ENCODE measurements around the gene KATNIP. TPM values are rescaled to one million over a fixed set of nuclear protein-coding genes. Genes with fewer than 3 reads are reported as not detected.

The KATNIP gene
- 10 to 100 TPM; 16.0 to 23.7 TPM for total RNA-seq

DNA sequence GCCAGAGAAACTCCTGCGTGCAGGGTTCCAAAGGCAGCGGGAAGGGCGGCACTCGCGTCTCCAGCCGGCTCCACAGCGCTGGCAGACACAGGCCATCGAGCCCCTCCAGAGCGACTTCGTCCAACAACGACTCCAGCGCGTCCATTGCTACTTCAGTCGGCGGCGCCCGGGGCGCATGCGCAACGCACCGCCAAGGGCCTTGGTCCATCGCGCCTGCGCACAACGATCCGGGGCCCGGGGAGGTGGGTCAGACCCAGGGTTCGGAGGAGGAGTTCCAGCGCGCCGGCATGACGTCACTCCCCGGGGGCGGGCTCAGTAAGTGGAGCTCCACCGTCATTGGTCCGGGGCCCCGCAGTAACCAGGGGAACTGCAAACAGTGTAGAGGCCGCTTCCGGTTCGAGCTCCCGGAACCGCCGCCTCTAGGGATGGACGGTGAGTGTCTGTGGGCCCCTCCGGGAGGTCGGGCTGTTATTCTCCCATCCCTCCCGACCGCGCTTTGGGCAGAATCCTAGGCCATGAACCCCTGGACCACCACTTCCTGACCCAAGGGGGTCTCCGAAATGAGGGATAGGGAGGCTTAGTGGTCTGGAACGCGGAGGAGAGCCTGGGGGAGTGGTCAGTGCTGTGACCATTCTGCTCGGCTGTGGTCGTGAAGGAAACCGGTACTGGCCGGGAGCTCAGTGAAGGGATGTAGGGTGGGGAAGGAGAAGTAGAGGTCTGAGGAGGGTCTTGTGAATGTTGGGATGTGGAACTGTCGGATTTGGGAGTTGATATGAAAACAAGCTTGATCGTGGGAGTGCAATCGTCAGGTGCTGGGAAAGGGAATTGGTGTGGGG is at the start of gene KATNIP, which contains the start of gene GTF3C1:
Gene KATNIP, plus strand, starts transcription at position 399 of the 836 bp plus-strand sequence. Its CDS starts 27 bp downstream, at position 426.
Gene GTF3C1, minus strand, starts transcription at position 168 of the 836 bp plus-strand sequence. Its CDS starts 23 bp downstream, at position 145.
- TF ChIP-seq, protein P1, sequence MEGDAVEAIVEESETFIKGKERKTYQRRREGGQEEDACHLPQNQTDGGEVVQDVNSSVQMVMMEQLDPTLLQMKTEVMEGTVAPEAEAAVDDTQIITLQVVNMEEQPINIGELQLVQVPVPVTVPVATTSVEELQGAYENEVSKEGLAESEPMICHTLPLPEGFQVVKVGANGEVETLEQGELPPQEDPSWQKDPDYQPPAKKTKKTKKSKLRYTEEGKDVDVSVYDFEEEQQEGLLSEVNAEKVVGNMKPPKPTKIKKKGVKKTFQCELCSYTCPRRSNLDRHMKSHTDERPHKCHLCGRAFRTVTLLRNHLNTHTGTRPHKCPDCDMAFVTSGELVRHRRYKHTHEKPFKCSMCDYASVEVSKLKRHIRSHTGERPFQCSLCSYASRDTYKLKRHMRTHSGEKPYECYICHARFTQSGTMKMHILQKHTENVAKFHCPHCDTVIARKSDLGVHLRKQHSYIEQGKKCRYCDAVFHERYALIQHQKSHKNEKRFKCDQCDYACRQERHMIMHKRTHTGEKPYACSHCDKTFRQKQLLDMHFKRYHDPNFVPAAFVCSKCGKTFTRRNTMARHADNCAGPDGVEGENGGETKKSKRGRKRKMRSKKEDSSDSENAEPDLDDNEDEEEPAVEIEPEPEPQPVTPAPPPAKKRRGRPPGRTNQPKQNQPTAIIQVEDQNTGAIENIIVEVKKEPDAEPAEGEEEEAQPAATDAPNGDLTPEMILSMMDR (IDR thresholded peaks at IDR 0.05) = no peak
- Histone ChIP-seq H3K4me3 (peak within 1 kb of the TSS; percentile 84), H3K27ac (peak within 1 kb of the TSS; percentile 66 to 83), H3K9me3 (no peaks in the 10 kb centered on the region), H3K27me3 (replicated peaks; ENCODE audit: insufficient read depth) (no peaks in the 10 kb centered on the region), H3K4me1 (ENCODE audit: control insufficient read depth in 1 of 2, low read depth in 2 of 2) (peaks cover 21 to 27% of the 10 kb centered on the region in 2 donors), H3K36me3 (peaks cover 3% of the 10 kb centered on the region)
- ATAC-seq (ENCODE audit: insufficient number of reproducible peaks, low FRiP score, low read depth) (peak; percentile 100), DNase-seq (ENCODE audit: low spot score) (peak; percentile 99)

DNA sequence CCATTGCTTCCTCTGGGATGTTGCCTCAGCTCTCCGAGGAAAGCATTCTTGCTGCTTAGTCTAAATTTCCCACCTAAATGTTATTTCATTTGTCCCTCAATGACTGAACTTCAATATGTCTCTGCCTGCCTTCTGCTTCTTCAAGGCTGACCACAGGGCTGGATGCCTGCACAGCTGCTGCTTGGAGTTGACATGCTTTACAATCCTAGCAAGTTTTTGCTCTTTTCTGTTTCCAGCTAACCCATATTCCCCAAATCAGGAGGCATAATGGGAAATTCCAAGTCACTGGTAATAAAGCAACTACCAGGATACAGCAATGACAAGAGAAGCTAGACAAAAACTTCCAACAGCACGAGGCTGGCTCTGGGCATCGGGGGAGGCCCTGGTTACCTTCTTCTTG is 49.1 kb upstream of the KATNIP start:
- TF ChIP-seq, protein P1 (IDR thresholded peaks at IDR 0.05) = no peak
- no peak for ATAC-seq (ENCODE audit: insufficient number of reproducible peaks, low FRiP score, low read depth)
- Histone ChIP-seq H3K4me1 (ENCODE audit: control insufficient read depth in 1 of 2, low read depth in 2 of 2) (no peaks in the 10 kb centered on the region), H3K36me3 (peaks cover 76% of the 10 kb centered on the region), H3K27ac (no peak overlapping the region), H3K27me3 (replicated peaks; ENCODE audit: insufficient read depth) (no peaks in the 10 kb centered on the region), H3K9me3 (no peaks in the 10 kb centered on the region), H3K4me3 (no peak overlapping the region)
- DNase-seq (ENCODE audit: low spot score) = no peak

DNA sequence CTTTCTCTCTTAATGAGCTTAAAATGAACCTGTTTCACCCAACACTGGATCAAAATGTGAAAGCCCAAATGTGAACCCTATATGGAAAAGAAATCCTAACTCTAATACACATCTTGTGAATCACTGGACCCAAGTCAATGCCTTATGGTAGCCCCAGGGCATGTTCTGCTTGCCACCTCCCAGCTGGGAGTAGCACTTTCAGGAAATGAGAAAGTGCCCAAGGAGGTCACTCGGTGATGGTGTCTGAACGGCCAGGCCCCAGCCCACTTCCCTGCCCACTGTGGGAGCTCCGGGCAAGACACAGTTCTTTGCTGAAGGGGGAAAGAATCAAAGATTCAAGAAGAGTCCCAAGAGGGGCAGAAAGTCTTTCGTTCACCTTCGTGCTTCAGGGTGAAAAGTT is 46.3 kb upstream of the KATNIP start:
- Histone ChIP-seq H3K27ac (no peak overlapping the region), H3K27me3 (replicated peaks; ENCODE audit: insufficient read depth) (no peaks in the 10 kb centered on the region), H3K9me3 (no peaks in the 10 kb centered on the region), H3K4me3 (no peak overlapping the region), H3K4me1 (ENCODE audit: control insufficient read depth in 1 of 2, low read depth in 2 of 2) (no peaks in the 10 kb centered on the region), H3K36me3 (peaks cover 86% of the 10 kb centered on the region)
- DNase-seq (ENCODE audit: low spot score) = no peak
- TF ChIP-seq, protein P1 (IDR thresholded peaks at IDR 0.05) = no peak
- no peak for ATAC-seq (ENCODE audit: insufficient number of reproducible peaks, low FRiP score, low read depth)

DNA sequence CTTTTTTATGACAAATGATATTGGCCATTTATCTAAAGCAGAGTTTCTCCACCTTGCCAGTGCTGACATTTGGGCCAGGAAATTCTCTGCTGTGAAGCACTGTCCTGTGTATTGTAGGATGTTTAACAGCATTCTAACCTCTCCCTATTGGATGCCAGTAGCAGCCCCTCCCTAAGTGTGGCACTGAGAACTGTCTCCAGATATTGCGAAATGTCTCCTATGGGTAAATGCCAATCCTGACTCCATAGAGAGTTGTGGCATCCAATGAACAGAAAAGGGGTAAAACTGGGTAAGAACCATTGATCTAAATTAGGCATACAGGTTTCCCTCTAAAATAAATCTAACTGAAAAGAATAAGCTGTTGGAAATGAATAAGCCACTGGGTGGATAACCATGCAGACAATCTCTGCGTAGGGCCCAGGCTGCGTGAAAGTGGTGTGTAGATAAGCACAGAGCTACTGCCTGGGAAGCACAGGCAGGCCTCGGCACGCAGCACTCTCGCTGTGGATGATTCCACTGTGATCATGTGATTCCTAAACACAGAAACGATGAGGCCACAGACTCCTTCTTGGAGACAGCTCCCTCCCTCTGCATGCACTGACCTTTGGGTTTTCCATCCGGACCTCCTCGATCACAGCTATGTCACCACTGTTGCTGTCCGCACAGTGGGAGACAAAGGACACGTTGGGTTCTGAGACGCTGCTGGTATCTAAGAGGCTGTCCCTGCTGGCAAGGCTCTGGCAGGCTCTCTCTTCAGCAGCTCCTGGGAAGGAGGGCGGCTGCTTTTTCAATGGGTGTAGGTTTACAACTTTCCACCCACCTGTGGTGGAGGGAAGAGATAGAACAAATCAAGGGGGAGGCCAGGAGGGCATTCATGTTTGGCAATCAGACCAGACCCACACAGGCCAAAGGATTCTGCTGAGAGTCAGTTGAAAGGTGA is 44.4 kb upstream of the KATNIP start:
- TF ChIP-seq, protein P1 (IDR thresholded peaks at IDR 0.05) = no peak
- no peak for DNase-seq (ENCODE audit: low spot score)
- H3K9me3 ChIP-seq = no peaks in the 10 kb centered on the region
- H3K4me3 ChIP-seq = no peak overlapping the region
- no peaks in the 10 kb centered on the region for H3K27me3 ChIP-seq (replicated peaks; ENCODE audit: insufficient read depth)
- peaks cover 92% of the 10 kb centered on the region for H3K36me3 ChIP-seq
- ATAC-seq (ENCODE audit: insufficient number of reproducible peaks, low FRiP score, low read depth) = no peak
- no peak overlapping the region for H3K27ac ChIP-seq
- H3K4me1 ChIP-seq (ENCODE audit: control insufficient read depth in 1 of 2, low read depth in 2 of 2) = no peaks in the 10 kb centered on the region

DNA sequence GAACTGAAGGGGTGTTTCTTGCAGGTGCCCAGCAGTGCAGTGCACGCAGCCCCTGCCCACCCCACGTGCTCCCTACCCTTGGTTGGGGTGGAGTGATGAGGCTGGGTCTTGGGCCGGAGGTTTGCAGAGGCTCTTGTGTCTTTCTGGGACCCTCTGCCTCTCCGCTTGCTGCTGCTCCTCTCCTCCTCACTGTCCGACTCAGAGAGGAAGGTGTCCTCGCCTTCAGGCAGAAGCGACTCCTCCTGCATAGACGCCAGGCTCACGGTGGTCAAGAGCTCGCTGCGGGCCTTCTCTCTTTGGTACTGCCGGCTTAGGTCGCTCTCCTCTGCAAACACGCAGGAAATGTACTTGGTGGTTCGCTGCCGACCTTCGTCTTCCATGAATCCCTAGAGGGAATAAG is 43.2 kb upstream of the KATNIP start:
- H3K27me3 ChIP-seq (replicated peaks; ENCODE audit: insufficient read depth) = no peaks in the 10 kb centered on the region
- H3K36me3 ChIP-seq = peaks cover 93% of the 10 kb centered on the region
- H3K9me3 ChIP-seq = no peaks in the 10 kb centered on the region
- H3K4me3 ChIP-seq = no peak overlapping the region
- H3K4me1 ChIP-seq (ENCODE audit: control insufficient read depth in 1 of 2, low read depth in 2 of 2) = no peaks in the 10 kb centered on the region
- H3K27ac ChIP-seq = no peak overlapping the region
- DNase-seq (ENCODE audit: low spot score) (no peak), ATAC-seq (ENCODE audit: insufficient number of reproducible peaks, low FRiP score, low read depth) (no peak)
- TF ChIP-seq, protein P1 (IDR thresholded peaks at IDR 0.05) = no peak

Data from thoracic aorta (tissue), 2 donors.